HG03432 (cell line): ENCODE results near the gene KCNA5.

Experiments
- ATAC-seq: cut with Tn5 transposase; IDR thresholded peaks from one replicate; pipeline ENCODE4 v1.9.1; 2021; ENCODE audit warnings: mild to moderate bottlenecking, moderate library complexity; ENCODE audit not compliant: unreplicated experiment

The KCNA5 gene

DNA sequence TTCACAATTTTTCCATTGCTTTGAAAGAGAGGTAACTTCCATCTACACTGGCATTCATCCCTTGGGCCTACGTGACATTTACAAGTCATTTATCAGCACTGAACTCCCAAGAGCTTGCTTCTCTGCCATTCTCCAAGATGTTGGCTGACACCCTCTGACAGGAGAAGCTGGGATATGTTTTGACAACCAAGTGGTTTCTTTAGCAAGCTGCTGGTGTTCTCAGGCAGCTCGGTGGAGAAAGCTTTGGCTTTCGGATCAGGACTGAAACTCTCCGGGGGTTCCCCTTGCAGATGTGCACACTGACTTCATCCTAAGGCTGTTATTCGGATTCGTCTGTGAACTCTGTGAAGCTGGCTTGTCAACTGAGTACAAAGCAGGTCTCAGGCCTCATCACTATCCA lies 15.7 kb downstream of the KCNA5 start:
- no peak for ATAC-seq

DNA sequence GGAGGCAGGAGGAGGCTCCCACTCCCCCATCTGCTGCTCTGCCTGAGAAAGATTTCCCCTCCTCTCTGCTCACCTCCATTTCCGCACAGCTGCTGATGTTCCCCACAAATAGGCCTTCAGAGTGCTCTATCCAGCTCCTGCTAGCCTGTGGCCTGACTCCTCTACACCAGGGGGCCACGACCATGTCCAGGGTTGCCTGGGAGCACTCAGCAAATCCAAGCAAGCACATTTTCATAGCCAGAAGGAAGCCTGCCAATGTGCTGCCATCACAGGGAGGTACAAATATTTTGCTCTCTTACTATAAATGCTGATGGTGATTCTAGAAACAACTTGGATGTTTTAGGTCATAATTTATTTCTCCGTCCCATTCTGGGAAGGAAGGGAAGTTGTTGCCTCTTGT lies 17.3 kb downstream of the KCNA5 start:
- no peak for ATAC-seq

DNA sequence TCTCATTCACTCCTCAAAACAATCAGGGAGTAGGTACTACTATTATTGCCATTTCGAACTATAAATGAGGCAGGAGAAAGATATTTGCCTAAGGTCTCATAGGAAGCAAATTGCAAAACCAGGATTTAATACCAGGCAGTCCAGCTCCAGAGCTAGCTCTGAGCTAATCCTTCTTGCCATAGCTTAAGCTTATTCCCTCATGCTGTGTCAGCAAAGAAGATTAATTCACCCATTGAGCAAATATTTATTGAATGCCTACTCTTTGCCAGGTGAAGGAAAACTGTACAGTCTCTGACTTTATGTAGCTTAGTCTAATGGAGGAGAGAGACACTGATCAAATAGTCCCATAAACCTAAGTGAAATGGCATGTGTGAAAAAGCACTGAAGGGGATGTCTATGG lies 19.5 kb downstream of the KCNA5 start:
- ATAC-seq = no peak

DNA sequence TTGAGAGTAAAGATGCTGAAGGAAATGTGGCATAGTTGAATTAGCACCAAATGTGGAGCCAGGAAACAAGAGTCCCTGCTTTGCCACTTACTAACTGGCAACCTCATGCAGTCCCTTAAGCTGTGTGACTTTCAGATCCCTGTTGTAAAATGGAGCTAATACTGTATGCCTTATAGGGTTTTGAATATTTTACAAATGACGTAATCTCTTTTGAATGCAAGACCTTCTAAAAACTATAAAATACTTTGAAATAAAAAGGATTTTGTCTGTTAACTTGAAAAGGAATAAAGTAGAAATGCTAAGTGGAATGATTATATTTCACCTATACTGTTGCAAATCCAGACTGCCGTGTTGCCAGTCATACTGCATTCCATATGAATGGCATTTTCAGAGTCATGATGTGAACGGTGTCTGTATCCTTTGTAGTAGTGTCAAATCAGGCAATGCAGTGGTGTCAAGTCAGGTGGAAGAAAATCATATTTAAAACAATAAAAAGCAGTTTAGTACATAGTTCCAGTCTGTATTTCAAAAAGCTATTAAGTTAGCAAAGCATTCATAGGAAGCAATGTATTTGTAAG lies 21.3 kb downstream of the KCNA5 start:
- no peak for ATAC-seq

DNA sequence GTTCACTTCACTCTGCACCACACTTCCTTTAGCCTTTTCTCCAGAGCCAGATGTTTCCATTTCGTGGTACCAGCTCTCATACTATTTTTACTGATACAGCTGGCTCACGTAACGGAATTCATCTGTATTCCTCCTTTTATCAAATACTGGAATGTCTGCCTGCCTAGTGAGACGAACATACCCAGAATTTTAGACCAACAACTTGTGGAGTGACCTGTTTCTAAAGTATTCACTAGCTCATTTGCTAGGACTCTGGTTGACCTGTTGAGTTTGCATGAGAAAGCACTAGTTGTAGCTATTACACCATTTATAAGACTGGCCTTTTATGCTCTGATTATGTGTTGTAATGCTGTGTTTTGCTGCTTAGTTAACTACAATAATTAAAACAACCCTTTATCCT lies 22.6 kb downstream of the KCNA5 start:
- no peak for ATAC-seq

DNA sequence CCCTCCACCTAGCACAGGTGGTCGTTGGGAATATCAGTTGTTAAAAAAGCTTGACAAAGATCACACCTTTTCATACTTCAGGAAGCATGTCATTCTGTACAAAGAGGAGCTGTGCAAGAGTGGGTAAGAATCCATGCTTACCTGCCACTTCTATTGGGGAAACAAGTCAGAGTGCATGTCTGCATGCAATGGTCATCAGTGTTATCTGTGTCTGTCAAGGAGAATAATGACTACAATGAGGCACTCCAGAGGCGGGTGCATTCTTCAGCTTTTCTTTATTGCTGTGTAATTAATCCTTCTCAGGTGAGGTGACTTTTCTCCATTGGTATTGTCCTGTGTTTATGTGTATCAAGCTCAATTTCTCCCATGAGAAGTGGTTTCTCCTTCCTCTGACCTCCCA lies 24.4 kb downstream of the KCNA5 start:
- ATAC-seq = no peak

DNA sequence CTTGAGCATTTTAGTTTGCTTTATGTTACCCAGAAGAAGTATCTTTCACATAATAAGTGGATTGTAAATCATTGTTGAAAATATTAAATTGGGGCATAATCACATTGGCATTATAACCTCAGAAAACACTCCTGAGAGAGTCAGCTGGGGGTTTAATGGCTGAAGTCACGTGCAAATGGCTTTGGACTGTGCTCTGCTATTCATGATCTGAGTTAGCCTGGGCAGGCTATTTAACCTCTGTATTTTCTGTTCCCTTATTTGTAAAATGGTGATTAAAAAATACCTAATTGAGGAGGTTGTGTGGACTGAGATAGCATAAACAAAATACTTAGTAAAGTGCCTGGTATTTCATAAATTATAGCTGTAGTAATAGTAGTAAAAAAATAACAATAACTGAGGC lies 24.9 kb downstream of the KCNA5 start:
- ATAC-seq = no peak

DNA sequence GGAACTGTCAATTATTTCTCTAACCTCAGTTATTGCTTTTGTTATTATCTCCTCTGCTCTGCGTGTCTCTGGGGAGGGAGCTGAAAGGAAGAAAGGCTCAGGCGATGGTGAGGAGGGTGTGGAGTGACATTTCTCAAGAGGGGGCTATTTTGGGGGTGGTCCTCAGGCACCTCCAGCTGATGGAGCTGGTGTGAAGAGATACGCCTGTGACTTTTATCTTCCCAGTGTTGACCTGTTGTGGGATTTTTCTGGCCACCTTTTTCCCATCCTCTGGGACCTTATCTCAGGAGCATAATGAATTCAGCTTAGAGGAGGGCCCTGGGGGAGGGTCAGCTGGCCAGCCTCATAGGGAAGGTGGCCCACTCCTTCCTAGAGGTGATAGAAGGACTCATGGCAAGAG lies 26.4 kb downstream of the KCNA5 start:
- no peak for ATAC-seq

DNA sequence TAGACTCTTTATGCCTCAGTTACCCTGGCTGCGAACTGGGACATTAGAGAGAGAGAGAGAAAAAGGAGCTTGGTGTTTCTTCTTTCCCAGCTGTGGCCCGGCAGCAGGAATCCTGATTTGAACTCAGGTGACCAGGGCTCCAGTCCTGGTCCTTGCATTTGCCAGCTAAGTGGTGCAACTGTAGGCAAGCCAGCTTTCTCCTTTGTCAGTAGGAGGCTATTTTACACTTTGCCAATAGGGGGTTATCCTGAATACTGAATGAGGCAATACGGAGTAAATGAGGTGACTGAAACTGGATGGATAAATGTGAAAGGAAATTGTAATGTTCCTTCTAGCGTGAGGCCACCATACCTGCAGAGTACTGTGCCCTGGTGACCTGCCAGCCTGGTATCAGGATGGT lies 27.8 kb downstream of the KCNA5 start:
- no peak for ATAC-seq

DNA sequence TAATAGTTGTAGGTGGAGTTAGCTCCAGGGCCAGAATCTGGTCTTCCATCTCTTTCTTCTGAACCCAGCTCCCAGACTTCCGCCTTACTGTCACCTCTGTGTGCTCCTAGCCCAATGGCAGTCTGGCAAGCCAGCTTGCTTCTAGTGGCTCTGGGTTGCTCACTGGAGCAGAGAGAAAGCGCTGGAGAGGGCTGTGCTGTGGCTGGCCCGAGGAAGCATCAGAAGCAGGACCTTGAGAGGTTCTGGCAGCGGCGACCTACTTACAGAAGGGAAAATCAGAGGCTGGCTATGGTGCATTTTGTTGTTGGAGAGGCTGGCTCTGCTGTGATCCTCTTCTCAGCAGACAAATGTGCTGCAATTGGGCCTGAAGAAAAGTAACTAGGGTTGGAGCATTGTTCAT lies 28.6 kb downstream of the KCNA5 start:
- ATAC-seq = no peak

DNA sequence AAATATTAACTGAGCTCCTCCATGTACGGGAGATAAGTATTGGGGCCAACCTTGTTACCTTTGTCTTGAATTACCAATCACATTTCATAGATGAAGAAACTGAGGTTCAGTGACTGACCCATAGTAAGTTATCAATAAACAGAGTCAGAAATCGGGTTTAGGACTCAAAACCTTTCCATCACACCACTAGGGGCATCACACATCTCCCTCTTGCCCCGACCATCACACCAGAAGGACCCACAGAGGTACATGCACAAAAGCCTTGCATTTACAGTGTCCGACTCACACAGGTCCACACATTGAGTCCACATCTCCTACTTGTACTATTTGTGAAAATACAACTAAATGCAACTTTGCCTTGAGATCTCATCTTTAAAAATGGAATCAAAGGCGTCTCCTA lies 29.4 kb downstream of the KCNA5 start:
- no peak for ATAC-seq

DNA sequence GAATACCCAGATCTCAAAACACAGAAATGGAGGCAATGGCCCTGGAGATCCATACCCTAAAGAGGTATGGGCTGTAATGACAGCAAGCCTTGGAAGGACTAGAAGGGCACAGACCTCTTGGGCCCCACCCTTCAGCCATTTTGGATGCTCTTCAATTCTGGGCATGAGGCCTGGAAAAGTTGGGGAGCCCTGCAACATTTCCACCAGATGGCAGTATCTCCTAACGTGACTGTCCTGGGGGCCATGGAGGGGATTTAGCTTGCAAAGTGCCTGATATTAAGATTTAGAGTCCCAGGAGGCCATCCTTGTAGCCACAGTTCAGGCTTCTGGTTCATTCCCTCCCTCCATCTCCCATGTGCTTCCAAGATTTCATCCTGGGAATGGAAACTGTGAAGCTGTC lies 30.2 kb downstream of the KCNA5 start:
- no peak for ATAC-seq

DNA sequence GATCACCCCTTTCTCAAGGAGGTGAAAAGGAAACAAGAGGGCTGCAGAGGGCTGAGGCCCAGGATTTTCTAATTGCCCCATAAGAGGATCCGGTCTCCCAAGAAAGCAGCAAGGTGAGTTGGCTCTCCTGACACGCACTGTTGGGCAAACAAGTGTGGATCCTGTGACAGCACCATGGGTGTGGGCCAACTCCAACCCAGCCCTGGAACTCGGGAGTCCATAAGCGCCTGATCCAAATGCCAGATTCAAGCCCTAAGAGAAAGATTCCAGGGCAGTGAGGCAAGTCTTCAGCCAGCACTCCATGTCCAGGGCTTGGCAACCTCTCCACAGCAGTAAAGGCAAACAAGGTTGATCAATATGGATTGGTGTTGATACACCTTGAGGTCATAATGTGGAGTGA lies 33.1 kb downstream of the KCNA5 start:
- no peak for ATAC-seq

DNA sequence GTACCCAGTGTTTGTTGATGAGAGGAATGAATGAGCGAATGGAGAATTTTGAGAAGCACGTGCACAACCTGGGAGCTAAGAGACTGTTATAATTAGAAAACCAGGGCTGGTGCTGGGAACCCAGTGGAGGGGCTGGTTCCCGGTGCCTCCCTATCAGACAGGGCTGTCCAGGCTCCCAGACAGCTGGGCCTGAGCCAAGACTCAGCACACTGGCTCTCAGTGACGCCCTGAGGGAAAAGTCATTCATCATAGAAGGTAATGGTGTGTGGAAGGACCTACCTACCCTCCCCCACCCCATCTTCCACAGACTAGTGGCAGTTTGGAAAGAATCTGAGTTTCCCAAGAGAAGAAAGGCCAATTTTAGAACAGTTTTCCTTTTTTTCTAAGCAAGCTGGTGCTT lies 34.7 kb downstream of the KCNA5 start:
- no peak for ATAC-seq

DNA sequence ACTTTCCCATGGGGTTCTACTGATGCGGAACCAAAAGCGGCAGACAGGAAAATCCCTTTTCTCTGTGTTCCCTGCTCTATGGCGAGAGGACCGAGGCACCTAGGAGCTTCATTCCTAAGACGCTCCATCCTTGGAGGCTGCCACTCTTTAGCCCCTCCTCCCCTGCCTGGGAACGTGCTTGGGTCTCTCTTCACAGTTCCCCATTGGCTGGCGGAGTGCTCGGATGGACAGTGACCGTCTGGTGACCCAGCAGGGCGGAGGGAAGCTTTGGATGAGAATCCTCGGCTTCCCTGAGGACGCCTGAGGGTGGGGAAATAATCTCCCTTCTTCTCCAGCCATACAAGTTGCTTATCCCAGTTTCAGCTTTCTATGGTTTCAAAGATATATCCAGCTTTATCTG lies 37.3 kb downstream of the KCNA5 start:
- ATAC-seq = no peak

DNA sequence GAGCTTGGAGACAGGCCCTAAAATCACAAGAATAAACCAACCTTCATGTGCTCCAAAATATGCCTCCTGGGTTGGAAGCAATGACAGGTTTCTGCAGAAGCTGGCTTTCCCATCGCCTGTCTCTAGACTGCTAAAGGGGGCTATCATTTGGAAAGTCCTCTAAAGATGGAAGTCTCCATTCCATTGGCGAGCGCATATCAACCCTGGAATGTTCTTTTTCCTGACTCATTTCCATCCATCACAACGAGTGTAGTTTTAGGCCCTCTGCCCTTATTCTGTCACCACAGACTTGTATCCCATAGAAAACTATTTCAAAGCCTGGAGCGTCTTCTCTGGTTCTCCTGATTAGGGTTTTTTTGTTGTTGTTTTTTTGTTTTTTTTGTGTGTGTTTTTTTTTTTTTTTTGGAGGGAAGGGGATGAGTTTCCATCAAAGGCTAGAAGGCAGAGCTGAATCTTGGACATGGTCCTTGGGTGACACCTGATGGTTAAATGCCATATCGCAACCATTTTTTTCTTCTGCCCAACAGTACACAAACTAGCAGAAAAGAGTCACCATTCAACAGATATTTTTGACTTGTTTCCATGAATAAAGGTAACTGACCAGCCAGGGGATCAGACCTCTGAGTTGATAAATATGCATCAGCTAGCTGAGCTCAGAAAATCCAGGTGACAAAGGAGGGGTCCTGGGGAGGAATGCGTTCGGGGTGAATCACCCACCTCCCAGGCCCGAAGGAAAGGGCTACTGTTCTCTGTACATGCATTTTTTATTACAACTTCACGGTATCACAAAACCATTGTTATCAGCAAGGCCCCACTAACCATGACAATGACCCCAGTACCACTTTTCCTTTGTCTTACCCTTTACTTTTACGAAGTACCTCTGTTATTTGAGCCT lies 40.5 kb downstream of the KCNA5 start:
- no peak for ATAC-seq

DNA sequence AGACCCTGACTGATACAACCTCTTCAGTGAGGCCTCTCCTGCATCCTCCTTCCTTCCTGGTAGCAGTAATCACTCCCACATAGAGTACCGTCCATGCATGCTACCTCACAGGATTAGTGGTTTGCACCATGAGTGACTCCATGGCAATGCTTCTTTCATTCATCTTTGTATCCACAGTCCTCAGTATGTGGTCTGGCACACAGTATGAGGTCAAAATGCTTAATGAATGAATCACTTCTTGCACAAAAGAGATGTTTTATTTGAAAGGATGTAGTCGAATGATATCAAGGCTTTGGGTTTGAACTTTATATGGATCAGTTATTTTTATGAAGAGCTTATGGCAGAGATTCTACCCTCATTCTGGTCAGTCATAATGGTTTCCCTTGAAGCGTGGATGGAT lies 42.2 kb downstream of the KCNA5 start:
- no peak for ATAC-seq

DNA sequence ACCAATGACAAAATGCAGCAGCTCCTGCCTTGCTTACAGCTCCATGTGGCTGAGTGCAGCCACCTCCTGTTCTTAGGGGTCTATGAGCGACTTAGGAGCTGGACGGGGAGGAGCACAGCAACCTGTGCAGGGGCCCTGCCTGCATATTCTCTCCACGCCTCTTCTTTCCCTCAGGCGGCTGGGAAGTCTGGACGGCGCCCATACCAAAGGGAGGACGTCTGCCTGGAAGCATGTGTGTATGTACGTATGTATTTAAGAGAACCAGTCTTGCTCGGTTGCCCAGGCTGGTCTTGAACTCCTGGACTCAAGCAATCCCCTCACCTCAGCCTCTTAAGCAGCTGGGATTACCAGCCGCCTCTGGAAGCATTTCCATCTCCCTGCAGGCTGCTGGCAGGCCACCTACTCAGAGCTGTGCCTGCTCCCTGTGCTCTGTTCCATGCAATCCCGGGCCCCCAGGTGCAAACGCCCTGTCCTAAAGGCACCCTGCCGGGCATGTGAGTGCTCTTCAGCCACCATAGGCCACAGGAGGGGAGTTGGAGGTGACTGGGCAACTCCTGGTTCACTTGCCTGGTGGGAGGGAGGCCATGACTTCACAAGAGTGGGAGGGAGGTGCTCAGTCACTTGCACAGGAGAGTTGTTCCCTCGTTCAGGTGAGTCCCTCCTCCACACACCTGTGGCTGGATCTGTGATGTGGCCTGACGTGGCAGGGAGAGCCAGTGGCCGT lies 44.3 kb downstream of the KCNA5 start:
- ATAC-seq = no peak

DNA sequence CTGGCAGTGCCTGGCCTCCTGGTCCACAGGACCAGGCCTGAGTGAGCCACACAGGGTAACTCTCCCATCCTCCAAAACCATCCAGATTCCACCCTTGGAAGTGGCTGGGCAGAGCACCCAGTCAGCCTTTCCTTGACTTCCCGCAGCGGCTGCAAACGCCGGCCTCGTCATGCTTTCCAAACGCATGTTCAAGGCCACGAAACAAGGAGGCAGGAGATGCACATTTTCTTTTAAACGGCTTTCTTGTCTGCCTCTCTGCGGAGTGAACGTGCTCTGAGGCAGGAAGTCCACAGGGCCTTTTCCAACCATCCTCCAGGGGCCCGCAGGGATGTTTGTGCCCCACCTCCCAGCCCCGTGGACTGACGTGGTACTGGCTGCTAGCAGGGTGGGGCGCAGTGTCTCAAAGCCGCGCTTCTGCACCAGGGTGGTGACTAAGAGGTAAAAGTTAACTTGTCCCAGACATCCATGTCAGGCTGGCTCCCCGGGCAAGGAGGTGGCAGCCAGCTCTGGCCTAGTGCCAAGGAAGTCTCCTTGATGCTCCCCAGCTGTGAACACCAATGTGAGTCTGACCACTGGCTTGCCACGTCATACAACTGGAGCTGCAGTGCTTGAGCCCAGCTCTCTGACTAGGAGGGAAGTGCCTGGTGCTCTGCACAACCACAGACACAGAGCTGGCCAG lies 45.0 kb downstream of the KCNA5 start:
- no peak for ATAC-seq

DNA sequence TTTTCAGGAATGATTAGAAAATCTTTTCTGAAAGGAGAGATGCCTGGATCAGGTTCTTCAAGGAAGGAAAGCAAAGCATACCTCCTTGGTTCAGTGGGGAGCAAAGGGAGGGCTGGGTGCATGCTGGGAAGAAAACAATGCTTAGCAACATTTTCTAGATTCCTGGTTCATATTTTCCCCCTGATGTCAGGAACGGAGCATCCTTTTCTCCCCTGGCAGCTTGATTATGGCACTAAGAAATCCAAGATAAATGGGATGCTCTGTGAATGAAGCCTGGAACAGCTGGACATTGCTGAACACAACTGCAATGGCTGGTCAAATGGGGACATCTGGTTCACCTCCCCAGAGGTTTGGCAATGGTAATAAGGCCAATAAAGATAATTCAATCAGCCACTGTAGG lies 50.9 kb downstream of the KCNA5 start:
- ATAC-seq = no peak

DNA sequence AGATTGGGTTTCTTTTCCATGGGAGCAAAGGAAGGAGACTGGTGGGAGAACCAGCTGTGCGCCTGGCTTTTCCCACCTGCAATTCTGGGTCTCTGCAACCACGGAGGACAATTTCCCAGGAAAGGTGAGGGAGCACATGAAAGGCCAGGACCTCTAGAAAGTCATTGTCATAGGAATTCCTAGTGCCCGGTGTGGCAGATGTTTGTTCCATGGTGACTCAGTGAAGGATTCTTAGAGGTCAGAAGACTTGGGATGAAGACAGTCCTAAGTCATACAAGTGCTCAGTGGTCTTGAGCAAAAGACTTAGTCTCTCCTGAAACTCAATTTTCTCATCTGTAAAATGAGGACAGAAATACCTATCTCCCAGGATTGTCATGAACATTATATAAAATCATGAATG lies 51.3 kb downstream of the KCNA5 start:
- ATAC-seq = no peak
